Measurements from ENCODE around the gene LMO2.

LMO2 gene

DNA sequence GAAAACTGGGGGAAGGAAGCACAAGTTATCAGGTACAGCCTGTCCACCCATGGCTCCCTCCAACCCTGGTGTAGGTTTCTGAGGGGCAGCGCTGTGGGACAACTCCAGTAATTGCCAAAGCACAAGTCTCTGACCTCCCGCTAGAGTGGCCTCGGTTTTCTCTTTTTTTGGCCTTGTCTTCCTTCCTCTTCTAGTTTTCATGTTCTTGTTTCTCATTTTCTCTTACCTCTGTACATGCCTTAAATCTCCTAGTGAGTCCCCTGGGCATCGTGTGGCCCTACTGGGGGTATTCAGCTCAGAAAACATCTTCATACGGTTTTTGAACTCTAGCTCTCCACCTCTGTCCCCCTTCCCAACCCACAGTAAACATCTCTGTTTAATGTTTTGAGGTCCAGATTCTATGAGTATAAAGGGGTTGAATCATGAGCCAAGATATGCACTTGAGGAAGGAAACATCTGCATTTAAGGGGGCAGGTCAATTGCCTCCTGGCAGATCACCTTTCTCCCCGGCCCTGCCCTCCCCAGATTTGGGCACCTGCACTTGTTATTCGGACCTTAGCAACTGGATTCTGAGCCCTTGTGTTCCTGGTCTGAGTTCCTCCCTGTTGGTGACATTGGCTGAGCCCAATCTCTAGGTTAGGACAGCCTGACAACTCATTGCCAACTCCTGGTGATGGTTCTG lies 8.4 kb upstream of the LMO2 start:
- TF ChIP-seq, protein P1, sequence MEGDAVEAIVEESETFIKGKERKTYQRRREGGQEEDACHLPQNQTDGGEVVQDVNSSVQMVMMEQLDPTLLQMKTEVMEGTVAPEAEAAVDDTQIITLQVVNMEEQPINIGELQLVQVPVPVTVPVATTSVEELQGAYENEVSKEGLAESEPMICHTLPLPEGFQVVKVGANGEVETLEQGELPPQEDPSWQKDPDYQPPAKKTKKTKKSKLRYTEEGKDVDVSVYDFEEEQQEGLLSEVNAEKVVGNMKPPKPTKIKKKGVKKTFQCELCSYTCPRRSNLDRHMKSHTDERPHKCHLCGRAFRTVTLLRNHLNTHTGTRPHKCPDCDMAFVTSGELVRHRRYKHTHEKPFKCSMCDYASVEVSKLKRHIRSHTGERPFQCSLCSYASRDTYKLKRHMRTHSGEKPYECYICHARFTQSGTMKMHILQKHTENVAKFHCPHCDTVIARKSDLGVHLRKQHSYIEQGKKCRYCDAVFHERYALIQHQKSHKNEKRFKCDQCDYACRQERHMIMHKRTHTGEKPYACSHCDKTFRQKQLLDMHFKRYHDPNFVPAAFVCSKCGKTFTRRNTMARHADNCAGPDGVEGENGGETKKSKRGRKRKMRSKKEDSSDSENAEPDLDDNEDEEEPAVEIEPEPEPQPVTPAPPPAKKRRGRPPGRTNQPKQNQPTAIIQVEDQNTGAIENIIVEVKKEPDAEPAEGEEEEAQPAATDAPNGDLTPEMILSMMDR (IDR thresholded peaks at IDR 0.05; ENCODE audit: low read length) = no peak
- TF ChIP-seq EZH2phosphoT487 (IDR thresholded peaks at IDR 0.05; ENCODE audit: low read length) (no peak), EZH2 (optimal IDR thresholded peaks at IDR 0.05; ENCODE audit: low read depth, low read length) (no peak)
- Histone ChIP-seq H3K4me2 (ENCODE audit: low read depth, low read length) (no peak overlapping the region), H3K9me3 (replicated peaks; ENCODE audit: insufficient read depth, low read length) (no peaks in the 10 kb centered on the region), H3K27ac (ENCODE audit: low read length) (no peak overlapping the region), H3K4me1 (ENCODE audit: low read length) (no peaks in the 10 kb centered on the region), H3K36me3 (replicated peaks; ENCODE audit: insufficient read depth, low read length) (no peaks in the 10 kb centered on the region), H3K4me3 (ENCODE audit: low read length) (no peak overlapping the region), H3K27me3 (replicated peaks; ENCODE audit: insufficient read depth, low read length) (peaks cover 80% of the 10 kb centered on the region), H3K9me2 (replicated peaks; ENCODE audit: insufficient read depth, low read length) (no peaks in the 10 kb centered on the region), H3K79me2 (ENCODE audit: low read length) (no peaks in the 10 kb centered on the region), H3F3A (ENCODE audit: insufficient read depth, low read length) (no peaks in the 10 kb centered on the region), H3K9ac (ENCODE audit: low read length) (no peak overlapping the region), H2AFZ (ENCODE audit: low read length) (no peak overlapping the region), H4K20me1 (ENCODE audit: insufficient read depth, low read length) (no peaks in the 10 kb centered on the region)
- no peak for DNase-seq

DNA sequence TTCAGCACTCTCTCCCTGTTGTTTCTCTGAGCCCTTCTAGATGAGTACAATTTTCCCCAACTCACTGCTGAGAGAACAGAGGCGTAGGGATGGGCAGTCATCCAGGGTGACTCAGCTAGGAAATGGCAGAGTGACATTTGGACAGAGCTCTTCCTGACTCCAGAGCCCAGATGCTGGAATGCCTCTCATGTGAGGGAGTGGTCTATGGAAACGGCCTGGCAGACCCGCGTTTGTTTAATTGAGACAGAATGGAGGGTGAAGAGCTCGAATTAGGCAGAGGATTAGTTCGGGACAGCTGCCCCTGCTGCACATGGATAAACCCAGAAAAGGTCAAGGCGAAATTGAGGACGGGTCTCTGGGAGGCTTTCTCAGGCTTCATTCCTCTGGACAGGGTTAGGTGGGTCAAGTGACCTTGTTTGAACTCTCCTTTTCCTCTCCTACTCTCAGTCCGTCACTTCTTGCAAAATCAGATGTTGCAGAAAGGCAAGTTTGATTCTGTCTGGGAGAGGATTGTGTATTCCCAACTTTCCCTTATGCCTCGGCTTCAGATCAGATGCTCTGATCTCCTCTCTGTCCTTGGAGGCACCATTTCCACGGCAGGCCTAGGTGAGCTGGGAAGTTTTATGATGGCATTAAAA lies 7.6 kb upstream of the LMO2 start:
- Histone ChIP-seq H3K27me3 (replicated peaks; ENCODE audit: insufficient read depth, low read length) (peaks cover 84% of the 10 kb centered on the region), H3K4me2 (ENCODE audit: low read depth, low read length) (no peak overlapping the region), H3K9ac (ENCODE audit: low read length) (no peak overlapping the region), H3K4me3 (ENCODE audit: low read length) (no peak overlapping the region), H3K27ac (ENCODE audit: low read length) (no peak overlapping the region), H3K36me3 (replicated peaks; ENCODE audit: insufficient read depth, low read length) (no peaks in the 10 kb centered on the region), H3F3A (ENCODE audit: insufficient read depth, low read length) (no peaks in the 10 kb centered on the region), H3K4me1 (ENCODE audit: low read length) (0 out of 2 replicates have a peak, but pooled peaks cover 2% of the 10 kb centered on the region), H4K20me1 (ENCODE audit: insufficient read depth, low read length) (no peaks in the 10 kb centered on the region), H3K79me2 (ENCODE audit: low read length) (no peaks in the 10 kb centered on the region), H2AFZ (ENCODE audit: low read length) (no peak overlapping the region), H3K9me2 (replicated peaks; ENCODE audit: insufficient read depth, low read length) (no peaks in the 10 kb centered on the region), H3K9me3 (replicated peaks; ENCODE audit: insufficient read depth, low read length) (no peaks in the 10 kb centered on the region)
- TF ChIP-seq, protein P1 (IDR thresholded peaks at IDR 0.05; ENCODE audit: low read length) = no peak
- TF ChIP-seq EZH2phosphoT487 (IDR thresholded peaks at IDR 0.05; ENCODE audit: low read length) (no peak), EZH2 (optimal IDR thresholded peaks at IDR 0.05; ENCODE audit: low read depth, low read length) (no peak)
- no peak for DNase-seq

DNA sequence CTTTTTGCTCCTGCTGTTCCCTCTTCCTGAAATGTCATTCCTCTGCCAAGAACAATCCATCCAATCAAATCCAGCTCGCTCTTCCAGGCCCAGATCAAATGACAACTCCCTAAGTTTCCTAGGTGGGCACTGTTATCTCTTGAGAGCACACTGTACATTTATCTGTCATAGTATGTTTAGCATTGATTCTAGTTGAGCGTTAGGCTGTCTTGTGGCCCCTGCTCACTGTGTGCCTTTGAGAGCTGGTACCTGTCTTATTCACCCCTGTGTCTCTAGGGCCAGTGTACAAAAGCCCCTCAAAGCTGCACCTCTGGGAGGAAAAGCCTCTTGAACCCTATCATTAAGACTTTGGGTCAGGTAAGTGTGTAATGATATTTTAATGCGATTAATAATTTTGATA lies 7.1 kb upstream of the LMO2 start:
- no peak overlapping the region for H2AFZ ChIP-seq (ENCODE audit: low read length)
- DNase-seq = no peak
- H3K36me3 ChIP-seq (replicated peaks; ENCODE audit: insufficient read depth, low read length) = no peaks in the 10 kb centered on the region
- no peaks in the 10 kb centered on the region for H3K9me2 ChIP-seq (replicated peaks; ENCODE audit: insufficient read depth, low read length)
- peaks cover 4% of the 10 kb centered on the region for H3F3A ChIP-seq (ENCODE audit: insufficient read depth, low read length)
- H3K4me2 ChIP-seq (ENCODE audit: low read depth, low read length) = no peak overlapping the region
- H3K9ac ChIP-seq (ENCODE audit: low read length) = no peak overlapping the region
- H3K79me2 ChIP-seq (ENCODE audit: low read length) = no peaks in the 10 kb centered on the region
- H3K4me3 ChIP-seq (ENCODE audit: low read length) = no peak overlapping the region
- no peaks in the 10 kb centered on the region for H3K9me3 ChIP-seq (replicated peaks; ENCODE audit: insufficient read depth, low read length)
- H3K27me3 ChIP-seq (replicated peaks; ENCODE audit: insufficient read depth, low read length) = peaks cover 79% of the 10 kb centered on the region
- H3K4me1 ChIP-seq (ENCODE audit: low read length) = 0 out of 2 replicates have a peak, but pooled peaks cover 7% of the 10 kb centered on the region
- no peak for TF ChIP-seq EZH2phosphoT487 (IDR thresholded peaks at IDR 0.05; ENCODE audit: low read length)
- TF ChIP-seq EZH2 (optimal IDR thresholded peaks at IDR 0.05; ENCODE audit: low read depth, low read length) = no peak
- TF ChIP-seq, protein P1 (IDR thresholded peaks at IDR 0.05; ENCODE audit: low read length) = no peak
- H3K27ac ChIP-seq (ENCODE audit: low read length) = no peak overlapping the region
- no peaks in the 10 kb centered on the region for H4K20me1 ChIP-seq (ENCODE audit: insufficient read depth, low read length)

Measured in MM.1S (cell line).